ENCODE measurements around the gene APBB1IP. TPM values are rescaled to one million over a fixed set of nuclear protein-coding genes. Genes with fewer than 3 reads are reported as not detected.

APBB1IP gene
- total RNA-seq, 3 donors from 2014 or later = 3.5 to 30.1 (median 6.2) TPM

GRCh38 chr10:26528715-26529393 is 90.7 kb downstream of the APBB1IP start:
- intact Hi-C loops (cut with DNase I; ENCODE audit: low total_unique reads) = no loop called here
- TF ChIP-seq POLR2A (IDR thresholded peaks at IDR 0.05) (no peak), CTCF (IDR thresholded peaks at IDR 0.05) (no peak), POLR2AphosphoS5 (IDR thresholded peaks at IDR 0.05) (no peak)
- Histone ChIP-seq H3K36me3 (no peaks in the 10 kb centered on the region), H3K9me3 (no peaks in the 10 kb centered on the region), H3K27ac (no peak overlapping the region), H3K4me1 (no peaks in the 10 kb centered on the region), H3K4me3 (no peak overlapping the region), H3K27me3 (no peaks in the 10 kb centered on the region)
- no peak for DNase-seq (ENCODE audit: low spot score in 2 of 2)

DNA sequence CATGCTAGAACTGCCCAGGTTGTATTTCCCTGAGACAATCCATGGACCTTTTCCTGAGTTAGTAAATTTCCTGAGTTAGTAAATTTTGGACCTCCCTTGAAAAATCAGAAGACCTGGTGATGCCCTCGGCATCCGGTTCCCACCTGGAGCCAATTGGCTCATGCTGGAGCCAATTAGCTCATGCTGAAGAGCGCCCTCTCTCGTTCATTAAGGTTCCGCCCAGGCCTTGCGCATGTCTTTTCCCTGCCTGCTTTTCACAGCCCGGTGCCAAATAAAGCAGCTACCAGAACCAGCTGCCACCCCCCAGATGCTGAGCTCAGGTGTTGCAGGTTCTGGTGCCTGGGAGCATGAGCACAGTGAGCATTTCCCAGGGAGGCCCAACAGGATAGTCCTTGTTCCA is 96.2 kb downstream of the APBB1IP start:
- no peaks in the 10 kb centered on the region for H3K4me1 ChIP-seq
- no peak for DNase-seq (ENCODE audit: low spot score in 2 of 2)
- no peak overlapping the region for H3K4me3 ChIP-seq
- H3K27me3 ChIP-seq = no peaks in the 10 kb centered on the region
- intact Hi-C loops (cut with DNase I; ENCODE audit: low total_unique reads) = no loop called here
- no peak overlapping the region for H3K27ac ChIP-seq
- H3K9me3 ChIP-seq = no peaks in the 10 kb centered on the region
- TF ChIP-seq POLR2A (IDR thresholded peaks at IDR 0.05) (no peak), CTCF (IDR thresholded peaks at IDR 0.05) (no peak)
- H3K36me3 ChIP-seq = no peaks in the 10 kb centered on the region

GRCh38 chr10:26540601-26541000 is 102.5 kb downstream of the APBB1IP start:
- Histone ChIP-seq H3K9me3 (no peaks in the 10 kb centered on the region), H3K27me3 (no peaks in the 10 kb centered on the region), H3K4me3 (no peak overlapping the region), H3K4me1 (no peaks in the 10 kb centered on the region), H3K27ac (no peak overlapping the region), H3K36me3 (no peaks in the 10 kb centered on the region)
- intact Hi-C loops (cut with DNase I; ENCODE audit: low total_unique reads) = no loop called here
- no peak for TF ChIP-seq POLR2A (IDR thresholded peaks at IDR 0.05)
- TF ChIP-seq POLR2AphosphoS5 (IDR thresholded peaks at IDR 0.05) = no peak
- TF ChIP-seq CTCF (IDR thresholded peaks at IDR 0.05) = no peak
- DNase-seq (ENCODE audit: low spot score in 2 of 2) = no peak

DNA sequence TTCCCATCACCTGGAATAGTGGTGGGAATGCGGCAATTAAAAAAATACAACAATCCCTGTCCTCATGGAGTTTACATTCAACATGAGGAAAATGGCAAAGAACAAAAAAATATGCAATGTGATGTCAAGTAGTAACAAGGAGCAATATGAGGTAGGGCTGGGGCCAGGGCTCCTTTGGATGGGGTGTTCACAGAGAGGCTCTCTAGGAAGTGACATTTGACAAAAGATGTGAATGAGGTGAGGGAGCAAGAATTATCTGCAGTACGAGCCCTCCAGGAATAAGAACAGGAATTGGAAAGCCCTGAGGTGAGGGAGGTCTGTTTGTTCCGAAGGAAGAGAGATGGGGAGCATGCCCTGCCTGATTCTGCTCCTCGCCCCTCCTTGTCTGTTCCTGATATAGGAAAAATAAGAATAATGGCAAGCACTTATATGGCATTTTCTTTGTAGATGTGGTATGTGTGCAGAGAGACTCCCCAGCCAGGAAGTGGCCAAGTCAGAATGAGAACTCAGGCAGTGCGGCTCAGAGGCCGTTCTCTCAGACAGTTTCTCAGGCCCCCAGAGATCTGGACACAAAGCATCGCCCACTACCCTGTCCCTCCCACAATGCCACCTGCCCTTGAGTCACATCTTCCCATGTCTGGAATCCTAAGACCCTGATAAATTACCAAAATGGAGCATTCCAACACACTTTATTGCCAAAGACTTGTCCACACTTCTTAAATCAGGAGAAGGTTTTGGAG is 105.6 kb downstream of the APBB1IP start:
- Histone ChIP-seq H3K9me3 (no peaks in the 10 kb centered on the region), H3K4me3 (no peak overlapping the region), H3K36me3 (no peaks in the 10 kb centered on the region), H3K4me1 (no peaks in the 10 kb centered on the region), H3K27me3 (no peaks in the 10 kb centered on the region), H3K27ac (no peak overlapping the region)
- DNase-seq (ENCODE audit: low spot score in 2 of 2) = no peak
- intact Hi-C loops (cut with DNase I; ENCODE audit: low total_unique reads) = no loop called here
- no peak for TF ChIP-seq POLR2AphosphoS5 (IDR thresholded peaks at IDR 0.05)
- TF ChIP-seq CTCF (IDR thresholded peaks at IDR 0.05) = no peak
- no peak for TF ChIP-seq POLR2A (IDR thresholded peaks at IDR 0.05)

- H3K4me3 ChIP-seq = no peak overlapping the region
- DNase-seq (ENCODE audit: low spot score in 2 of 2) = no peak
- no peak for TF ChIP-seq CTCF (IDR thresholded peaks at IDR 0.05)
- TF ChIP-seq POLR2A (IDR thresholded peaks at IDR 0.05) = no peak
- no peak for TF ChIP-seq POLR2AphosphoS5 (IDR thresholded peaks at IDR 0.05)
- intact Hi-C loops (cut with DNase I; ENCODE audit: low total_unique reads) = no loop called here
- no peak overlapping the region for H3K27ac ChIP-seq
- H3K9me3 ChIP-seq = peaks cover 0 to 9% of the 10 kb centered on the region in 2 donors
- H3K27me3 ChIP-seq = no peaks in the 10 kb centered on the region
- no peaks in the 10 kb centered on the region for H3K36me3 ChIP-seq
- H3K4me1 ChIP-seq = no peaks in the 10 kb centered on the region
Measured at GRCh38 chr10:26544932-26545331, 106.8 kb downstream of the APBB1IP start.
